NOMO-1 (cell line): ENCODE measurements around the gene STAT3.
A peak's percentile ranks its signal among the peaks of the same experiment; 100 is the strongest.

Experiments
- DNase-seq, 2 experiments: peaks; one replicate each; lab custom pipeline; 2025; ENCODE audit not compliant: unreplicated experiment in 2 of 2; lab: John Stamatoyannopoulos, UW

Gene STAT3

GRCh38 chr17:42282478-42283080 lies 105.7 kb downstream of the STAT3 start:
- no peak for DNase-seq

- DNase-seq = no peak
Measured at GRCh38 chr17:42281571-42282096, 106.6 kb downstream of the STAT3 start.

GRCh38 chr17:42279776-42280630 lies 108.2 kb downstream of the STAT3 start:
- no peak for DNase-seq

- no peak for DNase-seq
Measured at GRCh38 chr17:42277342-42277712, 110.9 kb downstream of the STAT3 start.

GRCh38 chr17:42276609-42277341 lies 111.5 kb downstream of the STAT3 start:
- DNase-seq = no peak

GRCh38 chr17:42276359-42276608 lies 112.0 kb downstream of the STAT3 start, which contains the start of gene STAT5B:
Gene STAT5B (minus strand): TSS chr17:42276391. CDS start chr17:42232127, 44,264 bp downstream.
- peak; percentile 58 to 66 for DNase-seq

GRCh38 chr17:42275527-42276358 lies 112.5 kb downstream of the STAT3 start:
- DNase-seq = no peak

GRCh38 chr17:42274812-42275526 lies 113.3 kb downstream of the STAT3 start:
- peak in 1 of 2 experiments; percentile 37 for DNase-seq

GRCh38 chr17:42274253-42274542 lies 114.0 kb downstream of the STAT3 start:
- no peak for DNase-seq

GRCh38 chr17:42273474-42274252 lies 114.6 kb downstream of the STAT3 start:
- peak in 1 of 2 experiments; percentile 19 for DNase-seq

GRCh38 chr17:42272162-42272907 lies 115.9 kb downstream of the STAT3 start:
- DNase-seq = no peak

- DNase-seq = no peak
Measured at GRCh38 chr17:42271779-42272035, 116.5 kb downstream of the STAT3 start.

- DNase-seq = no peak
Measured at GRCh38 chr17:42271006-42271778, 117.0 kb downstream of the STAT3 start.

GRCh38 chr17:42270596-42270995 lies 117.6 kb downstream of the STAT3 start:
- no peak for DNase-seq

- no peak for DNase-seq
Measured at GRCh38 chr17:42270170-42270535, 118.1 kb downstream of the STAT3 start.

GRCh38 chr17:42268236-42268635 lies 120.0 kb downstream of the STAT3 start:
- no peak for DNase-seq

- no peak for DNase-seq
Measured at GRCh38 chr17:42266918-42267766, 121.1 kb downstream of the STAT3 start.
